T-helper 1 cell treated with Interleukin-12 subunit alpha and Interleukin-12 subunit beta and Interleukin-4 antibody, amounts not matched to agents 30 μg/mL and 1 μg/mL, for 36 hours (primary cell): Measurements from ENCODE around the gene TUT1.
"Not testable (repeated sequence)": the region's sequence is repeated elsewhere in the genome, so short reads cannot be mapped to it uniquely, and the experiment has no call there.

ENCODE experiments used
- H3K27ac Mint-ChIP-seq: one replicate; pipeline ENCODE4 v1.8.0; 2021; ENCODE audit warnings: mild to moderate bottlenecking, mixed read lengths
- H3K27me3 Mint-ChIP-seq: one replicate; pipeline ENCODE4 v1.8.0; 2021; ENCODE audit warnings: low read depth, mixed read lengths
- H3K36me3 Mint-ChIP-seq: one replicate; pipeline ENCODE4 v1.8.0; 2021; ENCODE audit warnings: low read depth, mixed read lengths
- H3K4me1 Mint-ChIP-seq: one replicate; pipeline ENCODE4 v1.8.0; 2021; ENCODE audit warnings: low read depth, mixed read lengths
- H3K4me3 Mint-ChIP-seq: one replicate; pipeline ENCODE4 v1.8.0; 2021; ENCODE audit warnings: mild to moderate bottlenecking, moderate library complexity, mixed read lengths
- H3K9me3 Mint-ChIP-seq: one replicate; pipeline ENCODE4 v1.8.0; 2021; ENCODE audit warnings: mixed read lengths

The TUT1 gene, protein sequence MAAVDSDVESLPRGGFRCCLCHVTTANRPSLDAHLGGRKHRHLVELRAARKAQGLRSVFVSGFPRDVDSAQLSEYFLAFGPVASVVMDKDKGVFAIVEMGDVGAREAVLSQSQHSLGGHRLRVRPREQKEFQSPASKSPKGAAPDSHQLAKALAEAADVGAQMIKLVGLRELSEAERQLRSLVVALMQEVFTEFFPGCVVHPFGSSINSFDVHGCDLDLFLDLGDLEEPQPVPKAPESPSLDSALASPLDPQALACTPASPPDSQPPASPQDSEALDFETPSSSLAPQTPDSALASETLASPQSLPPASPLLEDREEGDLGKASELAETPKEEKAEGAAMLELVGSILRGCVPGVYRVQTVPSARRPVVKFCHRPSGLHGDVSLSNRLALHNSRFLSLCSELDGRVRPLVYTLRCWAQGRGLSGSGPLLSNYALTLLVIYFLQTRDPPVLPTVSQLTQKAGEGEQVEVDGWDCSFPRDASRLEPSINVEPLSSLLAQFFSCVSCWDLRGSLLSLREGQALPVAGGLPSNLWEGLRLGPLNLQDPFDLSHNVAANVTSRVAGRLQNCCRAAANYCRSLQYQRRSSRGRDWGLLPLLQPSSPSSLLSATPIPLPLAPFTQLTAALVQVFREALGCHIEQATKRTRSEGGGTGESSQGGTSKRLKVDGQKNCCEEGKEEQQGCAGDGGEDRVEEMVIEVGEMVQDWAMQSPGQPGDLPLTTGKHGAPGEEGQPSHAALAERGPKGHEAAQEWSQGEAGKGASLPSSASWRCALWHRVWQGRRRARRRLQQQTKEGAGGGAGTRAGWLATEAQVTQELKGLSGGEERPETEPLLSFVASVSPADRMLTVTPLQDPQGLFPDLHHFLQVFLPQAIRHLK

DNA sequence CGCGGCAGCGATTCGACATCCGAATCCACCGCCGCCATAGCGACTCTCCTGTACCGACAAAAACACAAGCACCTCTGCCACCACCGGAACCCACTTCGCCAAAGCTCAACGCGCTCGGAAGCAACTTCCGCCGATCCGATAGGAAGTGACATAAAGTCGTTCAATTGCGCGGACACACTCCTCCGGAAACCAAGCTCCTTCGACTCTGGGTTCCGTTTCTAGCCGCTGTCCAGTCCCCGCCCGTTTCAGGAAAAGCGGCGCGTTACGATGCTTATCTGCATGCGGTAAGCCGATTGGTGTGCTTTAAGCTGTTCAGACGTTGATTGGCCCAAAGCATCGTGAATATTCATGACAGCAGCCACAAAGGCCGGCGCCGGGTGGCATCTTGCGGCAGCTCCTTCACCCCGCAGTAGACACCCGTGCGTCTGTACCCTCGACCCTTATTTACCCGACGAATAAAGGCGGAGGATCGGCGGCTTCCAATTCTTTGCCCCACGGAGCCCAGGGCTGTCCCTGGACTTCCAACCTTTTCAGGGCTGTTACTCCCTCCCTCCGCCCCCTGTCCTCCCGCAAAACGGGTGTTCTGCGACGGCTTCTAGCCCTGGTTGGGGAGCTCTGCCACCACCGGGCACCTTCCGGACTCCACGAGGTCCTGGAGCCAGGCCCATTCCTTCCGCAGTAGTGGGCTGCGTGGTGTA is at the start of gene TUT1:
Gene TUT1 (minus strand): TSS at position 76 of the 698 bp plus-strand sequence. CDS start 38 bp downstream, at position 38.
- Mint-ChIP-seq H3K4me1 (peaks cover 35% of the 10 kb centered on the region), H3K4me3 (peak within 1 kb of the TSS; percentile 99), H3K27ac (peak within 1 kb of the TSS; percentile 98), H3K9me3 (no peaks in the 10 kb centered on the region), H3K27me3 (no peaks in the 10 kb centered on the region), H3K36me3 (peaks cover 35% of the 10 kb centered on the region)

DNA sequence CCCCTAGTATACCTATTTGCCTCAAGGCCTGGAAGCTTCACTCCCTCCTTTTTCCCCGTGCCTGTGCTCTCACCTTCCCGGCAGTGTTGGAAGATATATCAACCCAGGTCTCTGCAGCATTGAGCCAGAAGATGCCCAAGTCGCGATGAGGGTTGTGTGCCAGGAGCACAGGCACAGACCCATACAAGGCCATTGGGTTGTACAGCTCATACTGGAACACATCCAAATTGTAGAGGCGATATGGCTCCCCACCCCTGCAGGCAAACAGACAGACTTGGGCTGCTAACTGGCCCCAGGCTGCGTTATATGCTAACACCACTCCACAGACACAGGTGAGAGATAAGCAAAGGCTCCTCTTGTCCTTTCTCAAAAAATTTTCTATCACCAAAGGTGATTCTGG is 41.2 kb upstream of the TUT1 start:
- Mint-ChIP-seq H3K27me3 (no peaks in the 10 kb centered on the region), H3K27ac (peak overlapping the region; percentile 36), H3K4me1 (peaks cover 17% of the 10 kb centered on the region), H3K4me3 (no peak overlapping the region), H3K9me3 (no peaks in the 10 kb centered on the region), H3K36me3 (peaks cover 72% of the 10 kb centered on the region)

DNA sequence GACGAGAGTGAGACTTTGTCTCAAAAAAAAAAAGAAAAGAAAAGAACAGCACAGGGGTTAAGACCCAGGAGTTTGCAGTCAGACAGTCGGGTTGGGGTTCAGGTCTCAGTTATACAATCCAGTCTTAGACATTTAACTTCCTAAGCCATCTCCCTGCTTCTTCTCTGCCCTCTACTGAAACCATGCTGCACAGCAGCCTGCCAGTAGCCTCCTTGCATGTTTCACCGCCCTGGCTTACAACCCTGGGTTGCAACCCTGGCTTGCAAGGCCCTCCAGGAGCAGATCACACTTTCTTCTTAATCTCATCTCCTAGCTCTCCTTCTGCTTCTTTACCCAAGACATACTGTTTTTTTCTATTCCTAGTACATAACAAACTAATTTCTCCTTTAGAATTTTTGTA is 36.4 kb upstream of the TUT1 start:
- Mint-ChIP-seq H3K27me3 (no peaks in the 10 kb centered on the region), H3K9me3 (no peaks in the 10 kb centered on the region), H3K4me3 (no peak overlapping the region), H3K4me1 (peaks cover 2% of the 10 kb centered on the region), H3K36me3 (peaks cover 64% of the 10 kb centered on the region), H3K27ac (peak overlapping the region; percentile 76)

DNA sequence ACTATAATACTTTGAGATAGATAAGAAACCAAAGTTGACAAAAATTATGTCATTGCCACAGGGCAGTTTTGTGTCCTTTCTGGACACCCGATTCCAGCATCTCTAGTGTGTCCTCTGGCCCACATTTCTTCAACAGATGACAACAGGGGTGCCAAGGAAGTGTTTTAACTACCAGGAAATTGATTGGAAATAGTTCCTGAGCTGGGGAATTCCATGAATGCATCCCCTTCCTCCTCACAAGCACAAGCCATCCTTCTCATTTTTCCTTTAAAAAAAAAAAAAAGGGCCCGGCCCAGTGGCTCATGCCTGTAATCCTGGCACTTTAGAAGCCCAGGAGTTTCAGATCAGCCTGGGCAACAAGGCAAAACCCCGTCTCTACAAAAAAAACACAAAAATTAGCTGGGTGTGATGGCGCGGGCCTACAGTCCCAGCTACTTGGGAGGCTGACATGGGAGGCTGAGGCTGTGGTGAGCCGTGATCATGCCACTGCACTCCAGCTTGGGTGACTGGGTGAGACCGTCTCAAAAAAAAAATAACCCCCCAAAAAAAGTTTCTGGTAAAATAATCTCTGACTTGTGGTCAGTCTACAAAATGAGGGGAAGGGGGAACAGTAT is 31.3 kb upstream of the TUT1 start:
- no peaks in the 10 kb centered on the region for H3K27me3 Mint-ChIP-seq
- H3K36me3 Mint-ChIP-seq = peaks cover 38% of the 10 kb centered on the region
- peak overlapping the region; percentile 81 for H3K4me3 Mint-ChIP-seq
- H3K9me3 Mint-ChIP-seq = no peaks in the 10 kb centered on the region
- H3K4me1 Mint-ChIP-seq = peaks cover 22% of the 10 kb centered on the region
- H3K27ac Mint-ChIP-seq = peak overlapping the region; percentile 97

DNA sequence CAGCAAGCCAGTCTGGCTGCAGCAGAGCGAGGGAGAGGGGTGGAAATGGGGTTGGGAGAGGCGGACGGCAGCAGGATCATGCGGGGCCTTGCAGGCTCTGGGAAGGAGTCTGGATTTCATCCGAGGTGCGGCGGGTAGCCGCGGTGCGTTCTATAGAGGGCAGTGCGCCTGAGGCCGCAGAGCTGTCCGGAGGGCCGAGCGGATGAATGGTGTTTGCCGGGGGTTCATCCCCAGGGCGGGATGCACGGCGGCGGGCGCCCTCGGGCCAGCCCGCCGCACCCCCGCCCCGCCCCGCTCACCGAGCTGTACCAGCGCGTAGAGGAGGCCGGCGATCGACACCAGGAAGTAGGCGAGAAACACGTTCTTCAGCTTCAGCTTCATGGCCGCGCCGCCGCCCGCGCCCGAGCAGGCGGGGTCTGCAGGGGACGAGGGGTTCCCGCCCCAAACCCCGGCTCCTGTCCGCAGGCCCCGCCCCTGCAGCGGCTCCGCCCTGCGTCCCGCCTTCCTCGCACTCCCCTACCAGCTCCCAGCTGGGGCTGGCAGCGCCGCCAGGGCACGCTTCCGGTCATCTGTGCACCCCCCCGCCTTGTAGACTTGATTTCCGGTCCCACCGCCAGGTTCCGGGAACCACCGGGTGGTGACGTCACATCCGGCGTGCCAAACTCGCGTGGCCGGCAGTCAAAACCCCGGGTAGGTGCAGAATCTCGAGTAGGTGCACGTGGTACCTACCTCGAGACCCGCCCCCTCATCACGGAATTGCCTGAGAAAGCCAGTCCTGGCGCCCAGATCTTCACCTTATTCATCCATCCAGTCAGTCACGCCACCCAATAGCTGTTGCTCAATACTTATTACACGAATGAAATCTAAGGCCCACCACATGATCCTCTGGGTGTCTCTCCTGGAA is 30.5 kb upstream of the TUT1 start, which contains the start of gene B3GAT3:
Gene B3GAT3 (minus strand): TSS at position 420 of the 904 bp plus-strand sequence. CDS start 39 bp downstream, at position 381.
- Mint-ChIP-seq H3K4me3 (peak within 1 kb of the TSS; percentile 90), H3K9me3 (no peaks in the 10 kb centered on the region), H3K27me3 (no peaks in the 10 kb centered on the region), H3K36me3 (peaks cover 36% of the 10 kb centered on the region), H3K27ac (peak within 1 kb of the TSS; percentile 99), H3K4me1 (peaks cover 22% of the 10 kb centered on the region)

DNA sequence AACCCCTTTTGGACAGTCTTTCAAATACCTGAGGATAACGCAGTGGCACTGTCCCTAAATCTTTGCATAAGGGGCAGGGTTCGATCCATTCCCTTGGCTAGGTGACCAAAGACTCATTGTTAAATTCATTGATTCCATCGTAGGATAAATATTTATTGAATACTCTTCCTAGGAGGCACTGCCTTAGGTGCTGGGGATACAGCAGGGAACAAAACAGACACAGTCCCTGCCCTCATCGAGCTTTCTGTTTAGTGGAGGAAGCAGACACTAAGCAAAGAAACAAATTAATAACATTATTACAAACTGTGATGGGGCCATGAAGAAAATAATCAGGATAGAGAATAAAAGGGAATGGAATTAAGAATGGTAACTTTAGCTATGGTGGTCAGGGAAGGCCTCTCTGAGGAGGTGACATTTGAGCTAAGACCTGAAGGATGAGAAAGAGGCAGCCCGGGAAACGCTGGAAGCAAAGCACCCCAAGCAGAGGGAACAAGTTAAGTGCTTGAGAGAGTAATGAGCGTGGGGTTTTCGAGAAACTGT is 29.8 kb upstream of the TUT1 start:
- Mint-ChIP-seq H3K27me3 (no peaks in the 10 kb centered on the region), H3K9me3 (no peaks in the 10 kb centered on the region), H3K4me3 (peak overlapping the region; percentile 90), H3K4me1 (peaks cover 22% of the 10 kb centered on the region), H3K36me3 (peaks cover 29% of the 10 kb centered on the region), H3K27ac (peak overlapping the region; percentile 99)

DNA sequence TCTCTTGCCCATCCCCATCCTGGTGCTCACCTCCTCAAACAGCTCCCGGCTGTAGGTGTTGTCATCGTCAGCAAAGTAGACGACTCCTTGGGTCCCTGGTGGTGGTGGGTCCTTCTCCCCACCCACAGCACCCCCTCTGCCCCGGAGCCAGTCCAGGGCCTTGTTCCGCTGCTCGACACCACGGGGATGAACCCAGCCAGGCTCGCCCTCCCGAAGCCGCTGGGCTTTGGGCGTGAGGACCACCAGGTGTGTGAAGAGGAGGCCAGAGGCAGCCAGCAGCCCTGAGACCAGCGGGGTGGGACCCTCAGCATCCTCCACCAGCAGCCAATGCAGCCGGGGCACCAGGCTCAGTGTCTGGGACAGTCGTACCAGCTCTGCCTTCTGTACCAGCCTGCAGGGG is 25.6 kb upstream of the TUT1 start:
- Mint-ChIP-seq H3K4me1 (peaks cover 28% of the 10 kb centered on the region), H3K36me3 (peaks cover 24% of the 10 kb centered on the region)
- not testable (repeated sequence) for H3K27me3 Mint-ChIP-seq, H3K27ac Mint-ChIP-seq, H3K9me3 Mint-ChIP-seq, H3K4me3 Mint-ChIP-seq

DNA sequence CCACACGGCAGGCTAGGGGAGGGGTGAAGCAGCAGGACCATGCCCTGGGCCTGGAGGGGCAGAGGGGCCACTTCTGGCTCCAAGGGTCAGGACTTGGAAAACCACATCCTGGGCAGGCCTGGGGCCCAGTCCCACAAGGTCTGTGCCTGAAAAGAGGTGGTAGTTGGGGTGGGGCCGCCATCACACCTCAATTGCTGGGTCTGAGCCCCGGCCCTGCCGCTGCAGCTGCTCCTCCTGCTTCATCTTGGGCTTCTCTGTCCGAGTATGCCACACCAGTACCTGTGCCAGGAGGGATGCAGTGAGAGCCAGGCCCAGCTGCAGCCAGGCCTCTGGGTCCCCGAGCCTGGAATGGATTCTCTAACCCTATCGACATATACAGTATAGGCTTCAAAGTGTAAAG is 24.2 kb upstream of the TUT1 start:
- Mint-ChIP-seq H3K4me1 (peaks cover 24% of the 10 kb centered on the region), H3K27me3 (no peaks in the 10 kb centered on the region), H3K9me3 (no peaks in the 10 kb centered on the region), H3K36me3 (peaks cover 16% of the 10 kb centered on the region), H3K4me3 (no peak overlapping the region), H3K27ac (no peak overlapping the region)

DNA sequence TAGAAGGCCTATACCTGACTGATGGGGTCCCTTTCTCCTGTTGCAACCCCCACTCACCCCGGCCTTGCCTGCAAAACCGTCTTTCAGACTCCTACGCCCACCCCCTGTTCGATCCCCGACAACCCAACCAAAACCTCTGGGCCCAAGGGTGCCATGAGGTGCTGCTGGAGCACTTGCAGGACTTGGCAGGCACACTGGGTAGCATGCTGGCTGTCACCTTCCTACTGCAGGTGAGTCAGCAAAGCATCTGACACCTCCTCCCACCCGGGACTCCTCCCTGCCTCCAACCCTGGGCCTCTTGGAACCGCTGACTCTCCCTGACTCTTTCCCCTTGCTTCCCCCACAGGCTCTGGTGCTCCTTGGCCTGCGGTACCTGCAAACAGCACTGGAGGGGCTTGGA is 23.0 kb upstream of the TUT1 start:
- Mint-ChIP-seq H3K9me3 (no peaks in the 10 kb centered on the region), H3K27me3 (no peaks in the 10 kb centered on the region), H3K27ac (peak overlapping the region; percentile 77), H3K4me3 (peak overlapping the region; percentile 10), H3K36me3 (peaks cover 21% of the 10 kb centered on the region), H3K4me1 (peaks cover 27% of the 10 kb centered on the region)

DNA sequence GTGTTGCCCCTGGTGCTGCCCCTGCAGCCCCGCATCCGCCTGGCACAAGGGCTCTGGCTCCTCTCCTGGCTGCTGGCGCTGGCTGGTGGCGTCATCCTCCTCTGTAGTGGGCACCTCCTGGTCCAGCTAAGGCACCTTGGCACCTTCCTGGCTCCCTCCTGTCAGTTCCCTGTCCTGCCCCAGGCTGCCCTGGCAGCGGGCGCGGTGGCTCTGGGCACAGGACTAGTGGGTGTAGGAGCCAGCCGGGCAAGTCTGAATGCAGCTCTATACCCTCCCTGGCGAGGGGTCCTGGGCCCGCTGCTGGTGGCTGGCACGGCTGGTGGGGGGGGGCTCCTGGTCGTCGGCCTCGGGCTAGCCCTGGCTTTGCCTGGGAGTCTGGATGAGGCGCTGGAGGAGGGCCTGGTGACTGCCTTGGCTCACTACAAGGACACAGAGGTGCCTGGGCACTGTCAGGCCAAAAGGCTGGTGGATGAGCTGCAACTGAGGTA is 22.0 kb upstream of the TUT1 start:
- Mint-ChIP-seq H3K4me1 (peaks cover 32% of the 10 kb centered on the region), H3K4me3 (peak overlapping the region; percentile 54), H3K9me3 (no peaks in the 10 kb centered on the region), H3K27me3 (no peaks in the 10 kb centered on the region), H3K36me3 (peaks cover 20% of the 10 kb centered on the region), H3K27ac (peak overlapping the region; percentile 75)

DNA sequence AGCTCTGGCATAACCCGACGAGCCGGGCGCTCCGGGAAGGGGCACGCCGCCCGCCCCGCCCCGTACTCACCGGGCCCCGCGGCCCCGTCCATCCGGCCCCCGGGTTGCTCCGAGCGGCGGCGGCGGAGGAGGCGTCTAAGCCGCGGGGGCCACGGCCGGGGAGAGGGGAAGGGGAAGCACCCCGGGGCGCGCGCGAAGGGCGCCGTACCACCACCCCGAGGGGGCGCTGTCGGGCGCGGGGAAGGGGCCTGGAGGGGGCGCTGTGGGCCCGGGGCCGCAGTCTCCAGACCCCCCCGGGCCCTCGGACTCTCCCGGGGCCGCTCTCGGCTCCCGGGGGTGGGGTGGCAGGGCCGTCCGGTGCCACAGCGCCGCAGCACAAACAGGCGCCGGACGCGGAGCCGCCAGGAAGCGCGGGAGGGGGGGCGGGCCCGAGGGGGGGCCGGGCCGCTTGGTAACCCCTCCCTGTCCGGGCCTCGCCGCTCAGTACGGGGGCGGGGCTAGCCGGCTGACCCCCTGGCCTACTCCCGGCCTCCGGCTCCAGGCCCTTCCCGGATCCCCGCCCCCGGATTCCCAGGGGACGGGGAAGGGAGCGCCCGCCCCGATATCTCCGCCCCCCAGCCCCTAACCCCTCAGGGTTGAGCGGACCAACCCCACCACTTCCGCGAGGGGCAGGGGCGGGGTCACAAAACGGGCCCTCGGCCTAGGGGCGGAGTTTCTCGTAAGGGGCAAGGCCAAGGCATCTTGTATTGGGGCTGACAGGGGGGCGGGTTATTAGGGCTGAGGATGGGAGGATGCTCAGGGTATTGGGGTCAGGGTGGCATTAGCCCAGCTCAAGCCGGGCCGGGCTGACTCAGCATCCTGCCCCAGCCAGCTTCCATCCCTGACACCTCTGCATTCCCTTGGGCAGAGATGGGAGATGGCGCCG is 21.3 kb upstream of the TUT1 start, which contains the start of the genes EML3 and ROM1:
Gene EML3 (minus strand): TSS at position 410 of the 925 bp plus-strand sequence. CDS start 318 bp downstream, at position 92.
Gene ROM1 (plus strand): TSS at position 892 of the 925 bp plus-strand sequence. CDS start 25 bp downstream, at position 917.
- Mint-ChIP-seq H3K27ac (peak within 1 kb of the TSS; percentile 91), H3K9me3 (no peaks in the 10 kb centered on the region), H3K27me3 (no peaks in the 10 kb centered on the region), H3K4me1 (peaks cover 39% of the 10 kb centered on the region), H3K4me3 (peak within 1 kb of the TSS; percentile 93), H3K36me3 (peaks cover 26% of the 10 kb centered on the region)
